Suprapubic skin (tissue), 4 donors: ENCODE data around the gene FAM98C. TPM values are rescaled to one million over a fixed set of nuclear protein-coding genes. Genes with fewer than 3 reads are reported as not detected.
"Not testable (repeated sequence)": the region's sequence is repeated elsewhere in the genome, so short reads cannot be mapped to it uniquely, and the experiment has no call there.

Experiments
- DNase-seq, 2 donors: peaks; one replicate each; pipeline ENCODE4 v3.0.0-alpha.2; 2019; ENCODE audit warnings: low spot score in 2 of 2
- H3K27ac ChIP-seq: fragments of 200-600 bp; sonication (generic); one replicate; pipeline ENCODE4 v1.5.1; 2019
- H3K27me3 ChIP-seq: fragments of 200-600 bp; sonication (generic); one replicate; pipeline ENCODE4 v1.5.1; 2019
- H3K36me3 ChIP-seq: fragments of 200-600 bp; sonication (generic); one replicate; pipeline ENCODE4 v1.5.1; 2019
- H3K4me1 ChIP-seq: fragments of 200-600 bp; sonication (generic); one replicate; pipeline ENCODE4 v1.5.1; 2019
- H3K4me3 ChIP-seq: fragments of 200-600 bp; sonication (generic); one replicate; pipeline ENCODE4 v1.5.1; 2019; ENCODE audit warnings: mild to moderate bottlenecking
- H3K9me3 ChIP-seq: fragments of 200-600 bp; sonication (generic); one replicate; pipeline ENCODE4 v1.5.1; 2019
- CTCF ChIP-seq, 2 donors: fragments of 200-600 bp in 1 of 2; fragments of 450-650 bp in 1 of 2; sonication (generic) in 1 of 2; IDR thresholded peaks; one replicate each; pipeline ENCODE4 v1.5.1; 2016 to 2019; ENCODE audit warnings: antibody characterized with exemption in 2 of 2, mild to moderate bottlenecking in 1 of 2, moderate library complexity in 1 of 2
- EP300 ChIP-seq: sonication (generic); formaldehyde crosslinking; IDR thresholded peaks from one replicate; pipeline ENCODE4 v1.6.1; 2017; ENCODE audit warnings: antibody characterized with exemption
- POLR2A ChIP-seq, 2 donors: fragments of 450-650 bp; IDR thresholded peaks; one replicate each; pipeline ENCODE4 v1.6.1; 2017; ENCODE audit warnings: antibody characterized with exemption in 2 of 2, mild to moderate bottlenecking in 2 of 2, moderate library complexity in 2 of 2
- POLR2AphosphoS5 ChIP-seq, 3 donors: sonication (generic); formaldehyde crosslinking; IDR thresholded peaks; one replicate each; pipeline ENCODE4 v1.6.1; 2017; ENCODE audit warnings: antibody characterized with exemption in 3 of 3
- WGBS: methylation state at CpG from one replicate; pipeline ENCODE4 v1.1.5; 2018; 5-methylcytosine and 5-hydroxymethylcytosine counted together
- total RNA-seq, 4 donors: library from RNA; depleted of rRNA; stranded (reverse); fragments of >200 nt; gene quantifications; one replicate each; pipeline ENCODE4 v1.1.0, GENCODE V29; 2016

Gene FAM98C
- total RNA-seq, 4 donors from 2014 or later: 32.6 to 45.6 (median 36.7) TPM

GRCh38 chr19:38401148-38401547 lies 1.7 kb upstream of the FAM98C start:
- Histone ChIP-seq H3K4me3 (no peak overlapping the region), H3K9me3 (no peaks in the 10 kb centered on the region), H3K27me3 (peaks cover 24% of the 10 kb centered on the region), H3K36me3 (peaks cover 14% of the 10 kb centered on the region), H3K4me1 (peaks cover 21% of the 10 kb centered on the region), H3K27ac (no peak overlapping the region)
- no peak for TF ChIP-seq POLR2A (IDR thresholded peaks at IDR 0.05)
- no peak for TF ChIP-seq EP300
- TF ChIP-seq POLR2AphosphoS5 (IDR thresholded peaks at IDR 0.05): no peak
- no peak for TF ChIP-seq CTCF (IDR thresholded peaks at IDR 0.05)
- DNase-seq: no peak
- 55% methylated on average over 3 of the region's 3 CpGs for WGBS

- no peak for DNase-seq
- Histone ChIP-seq H3K36me3 (peaks cover 26% of the 10 kb centered on the region), H3K4me1 (peaks cover 18% of the 10 kb centered on the region), H3K9me3 (no peaks in the 10 kb centered on the region), H3K27ac (peak overlapping the region; percentile 86), H3K4me3 (peak overlapping the region; percentile 85), H3K27me3 (peaks cover 17% of the 10 kb centered on the region)
- TF ChIP-seq POLR2A (IDR thresholded peaks at IDR 0.05) (no peak), CTCF (IDR thresholded peaks at IDR 0.05) (no peak), POLR2AphosphoS5 (IDR thresholded peaks at IDR 0.05) (peak in 1 of 3 donors; percentile 21)
- WGBS: 4% methylated on average over 15 of the region's 18 CpGs
These were observed 298 bp upstream of the FAM98C start for GRCh38 chr19:38402623-38402966.

- DNase-seq: no peak
- H3K36me3 ChIP-seq: peaks cover 39% of the 10 kb centered on the region
- H3K27me3 ChIP-seq: peaks cover 5% of the 10 kb centered on the region
- no peak overlapping the region for H3K4me3 ChIP-seq
- H3K9me3 ChIP-seq: no peaks in the 10 kb centered on the region
- no peak for TF ChIP-seq CTCF (IDR thresholded peaks at IDR 0.05)
- no peak for TF ChIP-seq EP300
- no peak for TF ChIP-seq POLR2A (IDR thresholded peaks at IDR 0.05)
- TF ChIP-seq POLR2AphosphoS5 (IDR thresholded peaks at IDR 0.05): no peak
- H3K27ac ChIP-seq: no peak overlapping the region
- H3K4me1 ChIP-seq: peaks cover 18% of the 10 kb centered on the region
- WGBS: 95% methylated on average over 6 of the region's 6 CpGs
These were observed 2.0 kb downstream of the FAM98C start for GRCh38 chr19:38404858-38405257.

- TF ChIP-seq POLR2AphosphoS5 (IDR thresholded peaks at IDR 0.05) (no peak), CTCF (IDR thresholded peaks at IDR 0.05) (no peak), EP300 (no peak), POLR2A (IDR thresholded peaks at IDR 0.05) (no peak)
- DNase-seq: no peak
- 87% methylated on average over 8 of the region's 8 CpGs for WGBS
- peaks cover 3% of the 10 kb centered on the region for H3K27me3 ChIP-seq
- H3K36me3 ChIP-seq: peaks cover 39% of the 10 kb centered on the region
- peaks cover 18% of the 10 kb centered on the region for H3K4me1 ChIP-seq
- no peaks in the 10 kb centered on the region for H3K9me3 ChIP-seq
- H3K4me3 ChIP-seq: no peak overlapping the region
- no peak overlapping the region for H3K27ac ChIP-seq
These were observed 2.4 kb downstream of the FAM98C start for GRCh38 chr19:38405276-38405675.

GRCh38 chr19:38409631-38410133 lies 6.8 kb downstream of the FAM98C start:
- WGBS: 34% methylated on average over 7 of the region's 7 CpGs
- Histone ChIP-seq H3K4me3 (no peak overlapping the region), H3K36me3 (peaks cover 39% of the 10 kb centered on the region), H3K27me3 (no peaks in the 10 kb centered on the region), H3K9me3 (no peaks in the 10 kb centered on the region), H3K27ac (no peak overlapping the region), H3K4me1 (no peaks in the 10 kb centered on the region)
- no peak for TF ChIP-seq POLR2A (IDR thresholded peaks at IDR 0.05)
- no peak for TF ChIP-seq POLR2AphosphoS5 (IDR thresholded peaks at IDR 0.05)
- no peak for TF ChIP-seq CTCF (IDR thresholded peaks at IDR 0.05)
- TF ChIP-seq EP300: no peak
- no peak for DNase-seq

- not testable (repeated sequence) for H3K4me3 ChIP-seq, H3K27me3 ChIP-seq, H3K4me1 ChIP-seq, H3K27ac ChIP-seq, H3K9me3 ChIP-seq, DNase-seq
- WGBS: 66% methylated on average over 6 of the region's 6 CpGs
- H3K36me3 ChIP-seq: peaks cover 32% of the 10 kb centered on the region
These were observed 7.5 kb downstream of the FAM98C start for GRCh38 chr19:38410407-38410806.
